CD14-positive monocyte (primary cell): ENCODE data around the gene TRRAP. TPM values are rescaled to one million over a fixed set of nuclear protein-coding genes. Genes with fewer than 3 reads are reported as not detected.

ENCODE experiments used
- DNase-seq, 3 donors: peaks; one replicate each; pipeline ENCODE4 v3.0.0-alpha.2; 2011 to 2022
- H2AFZ ChIP-seq: 2 replicates; pipeline ENCODE4 v1.6.0; 2012; ENCODE audit warnings: mild to moderate bottlenecking, low read depth, low read length, inconsistent platforms; ENCODE audit not compliant: insufficient read depth, poor library complexity, severe bottlenecking
- H3K27ac ChIP-seq, 2 donors: 1 replicate in 1 of 2; 2 replicates in 1 of 2; pipeline ENCODE4 v1.5.1; 2012 to 2013; ENCODE audit warnings: low read length in 2 of 2, control low read depth in 1 of 2, inconsistent platforms in 1 of 2, low read depth in 1 of 2, mild to moderate bottlenecking in 1 of 2
- H3K27me3 ChIP-seq, 2 donors: one replicate each; pipeline versions ENCODE4 v1.6.0 to v1.6.1; 2011 to 2013; ENCODE audit warnings: low read length in 2 of 2; ENCODE audit not compliant: control insufficient read depth in 2 of 2, insufficient read depth in 2 of 2
- H3K36me3 ChIP-seq, 2 donors: replicated peaks in 1 of 2; 1 replicate in 1 of 2; 2 replicates in 1 of 2; pipeline versions ENCODE4 v1.5.1 to v1.6.1; 2012 to 2013; ENCODE audit warnings: low read length in 2 of 2, control low read depth in 1 of 2, inconsistent platforms in 1 of 2, mild to moderate bottlenecking in 1 of 2; ENCODE audit not compliant: insufficient read depth in 2 of 2, control insufficient read depth in 1 of 2
- H3K4me1 ChIP-seq, 2 donors: 1 replicate in 1 of 2; 2 replicates in 1 of 2; pipeline versions ENCODE4 v1.5.1 to v1.6.1; 2012 to 2013; ENCODE audit warnings: low read length in 2 of 2, control low read depth in 1 of 2, inconsistent platforms in 1 of 2, mild to moderate bottlenecking in 1 of 2, moderate library complexity in 1 of 2; ENCODE audit not compliant: insufficient read depth in 2 of 2, control insufficient read depth in 1 of 2
- H3K4me2 ChIP-seq: replicated peaks from 2 replicates; pipeline ENCODE3; 2012; ENCODE audit warnings: low read length, moderate library complexity, mild to moderate bottlenecking; ENCODE audit not compliant: poor library complexity, severe bottlenecking; ENCODE audit errors: extremely low read depth
- H3K4me3 ChIP-seq, 3 experiments: fragments of 200-600 bp in 1 of 3; sonication (generic) in 1 of 3; replicated peaks in 1 of 3; 1 replicate in 2 of 3; 2 replicates in 1 of 3; pipeline ENCODE4 v1.5.1; 2011 to 2013; ENCODE audit warnings: low read length in 3 of 3, mild to moderate bottlenecking in 3 of 3, control low read depth in 2 of 3, low read depth in 2 of 3, inconsistent platforms in 1 of 3, moderate library complexity in 1 of 3
- H3K79me2 ChIP-seq: 2 replicates; pipeline ENCODE4 v1.6.0; 2012; ENCODE audit warnings: mild to moderate bottlenecking, control low read depth, inconsistent platforms, low read length, moderate library complexity; ENCODE audit not compliant: insufficient read depth
- H3K9ac ChIP-seq: 2 replicates; pipeline ENCODE4 v1.6.0; 2017; ENCODE audit warnings: low read length, mild to moderate bottlenecking; ENCODE audit not compliant: insufficient read depth, poor library complexity, severe bottlenecking
- H3K9me3 ChIP-seq, 2 donors: replicated peaks in 1 of 2; 1 replicate in 1 of 2; 2 replicates in 1 of 2; pipeline versions ENCODE4 v1.5.1 to v1.6.1; 2012 to 2013; ENCODE audit warnings: low read length in 2 of 2, control low read depth in 1 of 2; ENCODE audit not compliant: control insufficient read depth in 1 of 2, insufficient read depth in 1 of 2
- H4K20me1 ChIP-seq: 2 replicates; pipeline ENCODE4 v1.6.0; 2012; ENCODE audit warnings: mild to moderate bottlenecking, low read length, control low read depth, moderate library complexity; ENCODE audit not compliant: insufficient read depth
- H3K27ac Mint-ChIP-seq, 7 donors: one replicate each; pipeline ENCODE4 v1.8.0; 2020; ENCODE audit warnings: mild to moderate bottlenecking in 7 of 7, mixed read lengths in 7 of 7, moderate library complexity in 6 of 7, inconsistent platforms in 2 of 7
- H3K27me3 Mint-ChIP-seq, 3 donors: one replicate each; pipeline ENCODE4 v1.8.0; 2021 to 2022; ENCODE audit warnings: low read depth in 3 of 3, mild to moderate bottlenecking in 3 of 3, mixed read lengths in 3 of 3, moderate library complexity in 3 of 3, inconsistent platforms in 1 of 3
- H3K36me3 Mint-ChIP-seq, 2 donors: one replicate each; pipeline ENCODE4 v1.8.0; 2020; ENCODE audit warnings: mixed read lengths in 2 of 2, inconsistent platforms in 1 of 2, mild to moderate bottlenecking in 1 of 2
- H3K4me1 Mint-ChIP-seq: one replicate; pipeline ENCODE4 v1.8.0; 2020; ENCODE audit warnings: mild to moderate bottlenecking, mixed read lengths
- H3K4me3 Mint-ChIP-seq, 2 donors: one replicate each; pipeline ENCODE4 v1.8.0; 2020; ENCODE audit warnings: mild to moderate bottlenecking in 2 of 2, mixed read lengths in 2 of 2, moderate library complexity in 1 of 2
- H3K9me3 Mint-ChIP-seq, 7 donors: one replicate each; pipeline ENCODE4 v1.8.0; 2020 to 2022; ENCODE audit warnings: mixed read lengths in 7 of 7, mild to moderate bottlenecking in 6 of 7, moderate library complexity in 6 of 7, inconsistent platforms in 2 of 7
- WGBS: methylation state at CpG from one replicate; pipeline ENCODE4 v1.1.5; 2013; ENCODE audit warnings: missing lambda C conversion rate; ENCODE audit not compliant: insufficient coverage; 5-methylcytosine and 5-hydroxymethylcytosine counted together
- intact Hi-C, 2 donors: fragments of 100-400 bp; cut with micrococcal nuclease; formaldehyde crosslinking; loops; one replicate each; pipeline versions ENCODE4 v1.15.0 to v1.15.1; 2023
- polyA plus RNA-seq, 3 donors: library from polyadenylated mRNA; depleted of rRNA in 1 of 3; unstranded in 2 of 3; stranded (reverse) in 1 of 3; fragments of 300-500 nt in 2 of 3; fragments of >200 nt in 1 of 3; fragmentation: Illumina TruSeq in 2 of 3; gene quantifications; 1 replicate in 2 of 3; 2 replicates in 1 of 3; pipeline ENCODE4 v1.2.3, GENCODE V29; 2012 to 2021
- TF ChIP-seq, protein P1 (sequence below): fragments of 200-600 bp; IDR thresholded peaks from one replicate; pipeline ENCODE4 v1.8.0; 2022; ENCODE audit warnings: antibody characterized with exemption, mild to moderate bottlenecking

Gene TRRAP
- polyA plus RNA-seq, 3 donors: 0.67 to 12.2 (median 1.2) TPM

- no peak overlapping the region for H2AFZ ChIP-seq
- no peaks in the 10 kb centered on the region for H3K79me2 ChIP-seq
- H4K20me1 ChIP-seq: peaks cover 21% of the 10 kb centered on the region
- WGBS: 95% methylated on average over 11 of the region's 11 CpGs
- H3K4me1 ChIP-seq: no peaks in the 10 kb centered on the region
- Mint-ChIP-seq H3K4me3 (no peak overlapping the region), H3K36me3 (peaks cover 81 to 97% of the 10 kb centered on the region in 2 donors), H3K27me3 (peaks cover 0 to 2% (median 0%) of the 10 kb centered on the region in 3 donors), H3K4me1 (no peaks in the 10 kb centered on the region), H3K27ac (peak overlapping the region in 2 of 7 donors; percentile 33 to 68), H3K9me3 (peaks cover 0 to 1% (median 0%) of the 10 kb centered on the region in 7 donors)
- H3K4me2 ChIP-seq: no peak overlapping the region
- H3K9ac ChIP-seq: no peak overlapping the region
- no peaks in the 10 kb centered on the region for H3K27me3 ChIP-seq
- no peak overlapping the region for H3K4me3 ChIP-seq
- no peaks in the 10 kb centered on the region for H3K9me3 ChIP-seq
- TF ChIP-seq, protein P1, sequence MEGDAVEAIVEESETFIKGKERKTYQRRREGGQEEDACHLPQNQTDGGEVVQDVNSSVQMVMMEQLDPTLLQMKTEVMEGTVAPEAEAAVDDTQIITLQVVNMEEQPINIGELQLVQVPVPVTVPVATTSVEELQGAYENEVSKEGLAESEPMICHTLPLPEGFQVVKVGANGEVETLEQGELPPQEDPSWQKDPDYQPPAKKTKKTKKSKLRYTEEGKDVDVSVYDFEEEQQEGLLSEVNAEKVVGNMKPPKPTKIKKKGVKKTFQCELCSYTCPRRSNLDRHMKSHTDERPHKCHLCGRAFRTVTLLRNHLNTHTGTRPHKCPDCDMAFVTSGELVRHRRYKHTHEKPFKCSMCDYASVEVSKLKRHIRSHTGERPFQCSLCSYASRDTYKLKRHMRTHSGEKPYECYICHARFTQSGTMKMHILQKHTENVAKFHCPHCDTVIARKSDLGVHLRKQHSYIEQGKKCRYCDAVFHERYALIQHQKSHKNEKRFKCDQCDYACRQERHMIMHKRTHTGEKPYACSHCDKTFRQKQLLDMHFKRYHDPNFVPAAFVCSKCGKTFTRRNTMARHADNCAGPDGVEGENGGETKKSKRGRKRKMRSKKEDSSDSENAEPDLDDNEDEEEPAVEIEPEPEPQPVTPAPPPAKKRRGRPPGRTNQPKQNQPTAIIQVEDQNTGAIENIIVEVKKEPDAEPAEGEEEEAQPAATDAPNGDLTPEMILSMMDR: no peak
- DNase-seq: no peak
- H3K36me3 ChIP-seq: peaks cover 83 to 100% of the 10 kb centered on the region in 2 donors
- no peak overlapping the region for H3K27ac ChIP-seq
- intact Hi-C loops: no loop called here
These were observed 158.3 kb downstream of the TRRAP start for GRCh38 chr7:99036546-99037111.

DNA sequence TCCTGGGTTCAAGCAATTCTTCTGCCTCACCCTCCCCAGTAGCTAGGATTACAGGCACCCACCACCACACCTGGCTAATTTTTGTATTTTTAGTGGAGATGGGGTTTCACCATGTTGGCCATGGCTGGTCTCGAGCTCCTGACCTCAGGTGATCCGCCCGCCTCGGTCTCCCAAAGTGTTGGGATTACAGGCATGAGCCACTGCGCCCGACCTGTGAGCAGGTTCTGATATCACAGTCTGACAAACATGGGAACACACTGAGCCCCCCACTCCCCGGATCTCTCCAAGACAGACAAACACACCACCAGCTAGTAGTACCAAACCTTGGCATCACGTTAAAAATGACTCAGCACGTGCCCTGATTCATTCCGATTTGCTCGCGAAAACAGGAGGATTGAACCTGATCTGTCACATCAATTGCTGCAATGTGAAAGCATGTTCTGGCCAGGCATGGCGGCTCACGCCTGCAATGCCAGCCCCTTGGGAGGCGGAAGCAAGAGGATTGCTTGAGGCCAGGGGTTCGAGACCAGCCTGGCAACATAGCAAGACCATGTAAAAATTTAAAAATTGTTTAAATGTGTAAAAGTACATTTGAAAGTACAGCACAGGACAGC lies 159.1 kb downstream of the TRRAP start:
- no peak for DNase-seq
- Mint-ChIP-seq H3K27me3 (peaks cover 0 to 2% (median 0%) of the 10 kb centered on the region in 3 donors), H3K4me1 (no peaks in the 10 kb centered on the region), H3K27ac (no peak overlapping the region), H3K4me3 (no peak overlapping the region), H3K36me3 (peaks cover 82 to 97% of the 10 kb centered on the region in 2 donors), H3K9me3 (peaks cover 0 to 1% (median 0%) of the 10 kb centered on the region in 7 donors)
- Histone ChIP-seq H3K4me1 (no peaks in the 10 kb centered on the region), H3K9me3 (no peaks in the 10 kb centered on the region), H3K4me3 (no peak overlapping the region), H3K27ac (no peak overlapping the region), H3K36me3 (peaks cover 84 to 100% of the 10 kb centered on the region in 2 donors), H2AFZ (no peak overlapping the region), H3K79me2 (no peaks in the 10 kb centered on the region), H3K4me2 (no peak overlapping the region), H4K20me1 (peaks cover 21% of the 10 kb centered on the region), H3K9ac (no peak overlapping the region), H3K27me3 (no peaks in the 10 kb centered on the region)
- 97% methylated on average over 15 of the region's 16 CpGs for WGBS
- intact Hi-C loops: no loop called here
- TF ChIP-seq, protein P1: no peak
